ENCODE measurements around the gene OAF.

Gene OAF

GRCh38 chr11:120184371-120184945 lies 26.4 kb upstream of the OAF start:
- DNase-seq (ENCODE audit: low spot score), result no peak
- Histone ChIP-seq H3K18ac (ENCODE audit: low read length) (peak overlapping the region; percentile 12), H3K27me3 (ENCODE audit: control insufficient read depth in 3 of 3, insufficient read depth in 3 of 3, low read depth in 1 of 3, low read length in 3 of 3) (no peaks in the 10 kb centered on the region), H3K79me1 (ENCODE audit: low read depth, low read length) (no peaks in the 10 kb centered on the region), H2BK15ac (ENCODE audit: low read length) (peak overlapping the region; percentile 10), H2BK12ac (ENCODE audit: low read length) (no peak overlapping the region), H3K4me2 (ENCODE audit: insufficient read depth, low read length, poor library complexity, severe bottlenecking) (no peak overlapping the region), H3K23ac (ENCODE audit: low read depth, low read length, poor library complexity) (no peak overlapping the region), H2AFZ (ENCODE audit: low read length) (no peak overlapping the region), H4K91ac (ENCODE audit: low read depth, low read length, poor library complexity) (no peak overlapping the region), H2BK5ac (ENCODE audit: low read length) (peak overlapping the region; percentile 29), H3K4me3 (ENCODE audit: low read length in 2 of 2) (no peak overlapping the region), H3K14ac (ENCODE audit: low read length) (no peak overlapping the region), H2BK120ac (ENCODE audit: low read depth, low read length) (no peak overlapping the region), H4K8ac (ENCODE audit: low read depth, low read length) (no peak overlapping the region), H2AK5ac (ENCODE audit: low read depth, low read length) (peak overlapping the region; percentile 26), H3K9me3 (replicated peaks in 1 of 2; ENCODE audit: control insufficient read depth in 2 of 2, insufficient read depth in 1 of 2, low read depth in 1 of 2, low read length in 2 of 2) (peaks cover 0 to 4% of the 10 kb centered on the region in 2 donors), H3K36me3 (replicated peaks in 1 of 2; ENCODE audit: control insufficient read depth in 2 of 2, insufficient read depth in 2 of 2, low read length in 2 of 2) (no peaks in the 10 kb centered on the region), H3K27ac (replicated peaks; ENCODE audit: low read length) (no peak overlapping the region), H3K9ac (ENCODE audit: low read depth, low read length, poor library complexity) (no peak overlapping the region), H3K4ac (ENCODE audit: low read length) (no peak overlapping the region), H3K4me1 (ENCODE audit: control insufficient read depth in 2 of 2, insufficient read depth in 1 of 2, low read depth in 1 of 2, low read length in 2 of 2) (peaks cover 55 to 63% of the 10 kb centered on the region in 2 donors)
- no CpG with 5 or more reads among the region's 11 CpGs for WGBS, 2 donors (ENCODE audit: extremely low coverage in 2 of 2, insufficient read length in 2 of 2, insufficient replicate concordance in 1 of 2)

- Histone ChIP-seq H3K4me1 (ENCODE audit: control insufficient read depth in 2 of 2, insufficient read depth in 1 of 2, low read depth in 1 of 2, low read length in 2 of 2) (peaks cover 51 to 59% of the 10 kb centered on the region in 2 donors), H3K23ac (ENCODE audit: low read depth, low read length, poor library complexity) (no peak overlapping the region), H3K4me3 (ENCODE audit: low read length in 2 of 2) (no peak overlapping the region), H2BK12ac (ENCODE audit: low read length) (no peak overlapping the region), H3K14ac (ENCODE audit: low read length) (no peak overlapping the region), H3K27ac (replicated peaks; ENCODE audit: low read length) (no peak overlapping the region), H3K27me3 (ENCODE audit: control insufficient read depth in 3 of 3, insufficient read depth in 3 of 3, low read depth in 1 of 3, low read length in 3 of 3) (no peaks in the 10 kb centered on the region), H3K18ac (ENCODE audit: low read length) (peak overlapping the region; percentile 31), H2AFZ (ENCODE audit: low read length) (peak overlapping the region; percentile 73), H3K4me2 (ENCODE audit: insufficient read depth, low read length, poor library complexity, severe bottlenecking) (no peak overlapping the region), H2AK5ac (ENCODE audit: low read depth, low read length) (peak overlapping the region; percentile 61), H3K9ac (ENCODE audit: low read depth, low read length, poor library complexity) (peak overlapping the region; percentile 17), H2BK120ac (ENCODE audit: low read depth, low read length) (no peak overlapping the region), H4K91ac (ENCODE audit: low read depth, low read length, poor library complexity) (no peak overlapping the region), H2BK15ac (ENCODE audit: low read length) (peak overlapping the region; percentile 71), H3K79me1 (ENCODE audit: low read depth, low read length) (no peaks in the 10 kb centered on the region), H3K36me3 (replicated peaks in 1 of 2; ENCODE audit: control insufficient read depth in 2 of 2, insufficient read depth in 2 of 2, low read length in 2 of 2) (no peaks in the 10 kb centered on the region), H3K4ac (ENCODE audit: low read length) (no peak overlapping the region), H4K8ac (ENCODE audit: low read depth, low read length) (no peak overlapping the region), H2BK5ac (ENCODE audit: low read length) (peak overlapping the region; percentile 29), H3K9me3 (replicated peaks in 1 of 2; ENCODE audit: control insufficient read depth in 2 of 2, insufficient read depth in 1 of 2, low read depth in 1 of 2, low read length in 2 of 2) (peaks cover 0 to 7% of the 10 kb centered on the region in 2 donors)
- WGBS, 2 donors (ENCODE audit: extremely low coverage in 2 of 2, insufficient read length in 2 of 2, insufficient replicate concordance in 1 of 2), result no CpG with 5 or more reads among the region's 7 CpGs
- no peak for DNase-seq (ENCODE audit: low spot score)
These were observed 25.7 kb upstream of the OAF start for GRCh38 chr11:120184946-120185705.

DNA sequence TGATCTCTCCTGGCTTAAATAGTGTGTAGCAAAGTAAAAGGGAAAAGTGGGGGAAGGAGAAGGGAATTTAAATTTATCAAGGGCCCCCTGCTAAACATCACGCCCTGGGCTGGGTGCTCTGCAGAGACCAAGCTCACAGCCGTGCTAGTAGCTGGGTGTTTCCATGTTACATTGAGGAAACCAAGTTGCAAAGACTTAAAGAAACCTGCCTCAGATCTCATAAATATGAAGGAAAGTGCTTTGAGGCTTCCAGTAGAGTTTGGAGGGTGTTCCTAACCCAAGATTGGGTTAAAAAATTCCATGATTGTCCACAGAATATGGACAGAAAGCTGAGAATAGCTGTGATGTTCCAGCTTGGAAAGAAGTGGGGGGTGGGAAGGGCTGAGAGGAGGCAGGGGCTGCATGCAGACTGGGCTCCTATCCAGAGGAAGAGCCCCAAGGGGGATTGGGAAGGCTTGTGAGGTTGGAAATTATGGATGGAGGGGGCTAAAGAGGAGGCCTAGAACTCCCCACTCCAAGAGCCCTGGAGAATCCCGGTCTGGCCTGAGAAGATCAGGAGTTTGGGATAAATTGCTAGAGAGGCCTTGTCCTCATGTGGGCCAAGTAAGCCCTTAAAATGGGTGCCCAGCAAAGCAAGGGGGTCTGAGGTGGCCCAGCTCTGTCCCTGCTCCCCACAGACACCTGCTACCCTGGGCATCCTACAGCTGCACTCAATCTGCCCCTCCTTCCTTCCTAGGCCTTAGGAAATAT lies 25.0 kb upstream of the OAF start:
- no peak for DNase-seq (ENCODE audit: low spot score)
- H3K4ac ChIP-seq (ENCODE audit: low read length), result no peak overlapping the region
- peaks cover 46 to 51% of the 10 kb centered on the region in 2 donors for H3K4me1 ChIP-seq (ENCODE audit: control insufficient read depth in 2 of 2, insufficient read depth in 1 of 2, low read depth in 1 of 2, low read length in 2 of 2)

GRCh38 chr11:120186456-120186773 lies 24.4 kb upstream of the OAF start:
- H3K9me3 ChIP-seq (replicated peaks in 1 of 2; ENCODE audit: control insufficient read depth in 2 of 2, insufficient read depth in 1 of 2, low read depth in 1 of 2, low read length in 2 of 2), result peaks cover 0 to 7% of the 10 kb centered on the region in 2 donors
- H3K4ac ChIP-seq (ENCODE audit: low read length), result no peak overlapping the region
- no peak overlapping the region for H2AK5ac ChIP-seq (ENCODE audit: low read depth, low read length)
- H3K4me2 ChIP-seq (ENCODE audit: insufficient read depth, low read length, poor library complexity, severe bottlenecking), result no peak overlapping the region
- H4K8ac ChIP-seq (ENCODE audit: low read depth, low read length), result no peak overlapping the region
- no peak overlapping the region for H3K14ac ChIP-seq (ENCODE audit: low read length)
- H3K18ac ChIP-seq (ENCODE audit: low read length), result no peak overlapping the region
- no peak overlapping the region for H2BK5ac ChIP-seq (ENCODE audit: low read length)
- H3K4me1 ChIP-seq (ENCODE audit: control insufficient read depth in 2 of 2, insufficient read depth in 1 of 2, low read depth in 1 of 2, low read length in 2 of 2), result peaks cover 42 to 47% of the 10 kb centered on the region in 2 donors
- H3K79me1 ChIP-seq (ENCODE audit: low read depth, low read length), result no peaks in the 10 kb centered on the region
- H2BK15ac ChIP-seq (ENCODE audit: low read length), result no peak overlapping the region
- no peak overlapping the region for H4K91ac ChIP-seq (ENCODE audit: low read depth, low read length, poor library complexity)
- H2BK120ac ChIP-seq (ENCODE audit: low read depth, low read length), result no peak overlapping the region
- no peak overlapping the region for H3K9ac ChIP-seq (ENCODE audit: low read depth, low read length, poor library complexity)
- no peak overlapping the region for H3K23ac ChIP-seq (ENCODE audit: low read depth, low read length, poor library complexity)
- H3K27ac ChIP-seq (replicated peaks; ENCODE audit: low read length), result no peak overlapping the region
- H3K4me3 ChIP-seq (ENCODE audit: low read length in 2 of 2), result no peak overlapping the region
- no peak for DNase-seq (ENCODE audit: low spot score)
- H3K36me3 ChIP-seq (replicated peaks in 1 of 2; ENCODE audit: control insufficient read depth in 2 of 2, insufficient read depth in 2 of 2, low read length in 2 of 2), result no peaks in the 10 kb centered on the region
- peak overlapping the region; percentile 73 for H2AFZ ChIP-seq (ENCODE audit: low read length)
- H3K27me3 ChIP-seq (ENCODE audit: control insufficient read depth in 3 of 3, insufficient read depth in 3 of 3, low read depth in 1 of 3, low read length in 3 of 3), result no peaks in the 10 kb centered on the region
- no peak overlapping the region for H2BK12ac ChIP-seq (ENCODE audit: low read length)

More for the DNA sequence above, 25.0 kb upstream of the OAF start:
- no peak overlapping the region for H2BK5ac ChIP-seq (ENCODE audit: low read length)
- H3K27me3 ChIP-seq (ENCODE audit: control insufficient read depth in 3 of 3, insufficient read depth in 3 of 3, low read depth in 1 of 3, low read length in 3 of 3), result no peaks in the 10 kb centered on the region
- no peaks in the 10 kb centered on the region for H3K36me3 ChIP-seq (replicated peaks in 1 of 2; ENCODE audit: control insufficient read depth in 2 of 2, insufficient read depth in 2 of 2, low read length in 2 of 2)
- H3K79me1 ChIP-seq (ENCODE audit: low read depth, low read length), result no peaks in the 10 kb centered on the region
- no peak overlapping the region for H4K91ac ChIP-seq (ENCODE audit: low read depth, low read length, poor library complexity)
- H2BK120ac ChIP-seq (ENCODE audit: low read depth, low read length), result no peak overlapping the region
- no peak overlapping the region for H2BK15ac ChIP-seq (ENCODE audit: low read length)
- H2AK5ac ChIP-seq (ENCODE audit: low read depth, low read length), result no peak overlapping the region
- peaks cover 0 to 7% of the 10 kb centered on the region in 2 donors for H3K9me3 ChIP-seq (replicated peaks in 1 of 2; ENCODE audit: control insufficient read depth in 2 of 2, insufficient read depth in 1 of 2, low read depth in 1 of 2, low read length in 2 of 2)
- no peak overlapping the region for H3K4me2 ChIP-seq (ENCODE audit: insufficient read depth, low read length, poor library complexity, severe bottlenecking)
- H3K4me3 ChIP-seq (ENCODE audit: low read length in 2 of 2), result no peak overlapping the region
- H3K18ac ChIP-seq (ENCODE audit: low read length), result peak overlapping the region; percentile 50
- H3K23ac ChIP-seq (ENCODE audit: low read depth, low read length, poor library complexity), result no peak overlapping the region
- H3K14ac ChIP-seq (ENCODE audit: low read length), result no peak overlapping the region
- no peak overlapping the region for H2BK12ac ChIP-seq (ENCODE audit: low read length)
- H3K9ac ChIP-seq (ENCODE audit: low read depth, low read length, poor library complexity), result no peak overlapping the region
- WGBS, 2 donors (ENCODE audit: extremely low coverage in 2 of 2, insufficient read length in 2 of 2, insufficient replicate concordance in 1 of 2), result no CpG with 5 or more reads among the region's 3 CpGs
- H2AFZ ChIP-seq (ENCODE audit: low read length), result peak overlapping the region; percentile 73
- no peak overlapping the region for H4K8ac ChIP-seq (ENCODE audit: low read depth, low read length)
- H3K27ac ChIP-seq (replicated peaks; ENCODE audit: low read length), result no peak overlapping the region
